Middle frontal gyrus (tissue), 1 donor: ENCODE data around the gene MCCC1.
"Not testable (repeated sequence)": the region's sequence is repeated elsewhere in the genome, so short reads cannot be mapped to it uniquely, and the experiment has no call there.

ENCODE experiments used
- DNase-seq: peaks from one replicate; pipeline ENCODE4 v3.0.0-alpha.2; 2015; ENCODE audit warnings: low spot score; ENCODE audit errors: extremely low spot score

The MCCC1 gene

DNA sequence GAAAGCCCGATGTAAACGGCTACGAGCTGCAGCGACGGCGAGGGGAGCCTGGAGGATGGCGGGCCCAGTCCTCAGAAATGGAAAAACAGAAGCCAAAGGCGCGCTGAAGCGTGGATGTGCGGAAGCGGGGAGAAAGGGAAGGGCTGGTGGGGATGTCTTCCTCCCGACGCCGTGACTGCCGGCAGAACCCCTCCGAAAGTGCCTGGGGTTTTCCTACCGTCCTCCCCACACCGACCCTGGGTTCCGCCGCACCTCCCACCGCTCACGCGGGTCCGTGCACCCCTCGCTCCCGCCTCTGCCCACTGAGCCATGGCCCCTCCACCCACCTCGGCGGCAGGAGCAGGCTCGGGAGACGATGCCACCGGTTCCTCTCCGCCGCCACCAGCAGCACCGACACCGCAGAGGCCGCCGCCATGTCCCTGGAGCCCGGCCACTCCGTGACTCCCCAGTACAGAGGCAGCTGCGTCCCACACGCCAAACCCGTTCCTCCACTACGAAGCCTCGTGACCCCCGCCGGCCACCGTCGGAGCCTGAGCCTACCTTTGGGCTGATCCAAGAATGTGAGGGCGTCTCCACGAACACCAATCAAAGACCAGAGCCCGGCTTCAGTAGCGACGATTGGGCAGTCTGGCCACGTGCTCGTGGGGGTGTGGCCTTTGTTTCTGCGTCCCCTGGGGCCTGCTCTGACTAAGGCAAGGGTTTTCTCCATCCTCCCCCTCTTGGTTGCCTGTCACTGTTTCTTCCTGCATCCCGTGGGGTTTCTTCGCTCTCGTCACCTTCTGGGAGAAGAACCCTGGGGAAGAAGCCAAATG, at the start of gene MCCC1:
Gene MCCC1 (minus strand): TSS at position 471 of the 812 bp plus-strand sequence. CDS start 56 bp downstream, at position 415.
- DNase-seq = peak; percentile 98

- DNase-seq = no peak
Observed at GRCh38 chr3:183148056-183148455, 48.8 kb upstream of the MCCC1 start.

- no peak for DNase-seq
Observed at GRCh38 chr3:183144363-183144762, 45.1 kb upstream of the MCCC1 start.

DNA sequence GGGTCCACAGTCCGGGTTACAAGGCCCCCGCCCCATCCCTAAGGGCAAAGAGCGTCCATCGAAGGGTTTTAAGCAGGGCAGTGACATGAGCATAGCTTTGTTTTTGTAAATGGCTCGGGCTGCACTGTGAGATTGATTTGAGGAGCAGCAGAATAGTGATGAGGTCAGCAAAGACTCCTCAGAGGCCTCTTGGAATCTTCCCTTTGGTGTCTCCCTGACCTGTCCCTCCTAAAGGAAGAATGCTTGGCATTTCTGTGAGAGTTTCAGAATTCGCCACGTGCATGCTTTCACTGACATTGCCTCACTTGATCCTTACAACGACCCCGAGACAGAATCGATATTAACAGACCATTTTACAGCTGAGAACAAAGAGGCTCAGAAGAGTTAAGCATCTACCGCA, 42.9 kb upstream of the MCCC1 start:
- no peak for DNase-seq

- DNase-seq = no peak
Observed at GRCh38 chr3:183134844-183135243, 35.5 kb upstream of the MCCC1 start.

DNA sequence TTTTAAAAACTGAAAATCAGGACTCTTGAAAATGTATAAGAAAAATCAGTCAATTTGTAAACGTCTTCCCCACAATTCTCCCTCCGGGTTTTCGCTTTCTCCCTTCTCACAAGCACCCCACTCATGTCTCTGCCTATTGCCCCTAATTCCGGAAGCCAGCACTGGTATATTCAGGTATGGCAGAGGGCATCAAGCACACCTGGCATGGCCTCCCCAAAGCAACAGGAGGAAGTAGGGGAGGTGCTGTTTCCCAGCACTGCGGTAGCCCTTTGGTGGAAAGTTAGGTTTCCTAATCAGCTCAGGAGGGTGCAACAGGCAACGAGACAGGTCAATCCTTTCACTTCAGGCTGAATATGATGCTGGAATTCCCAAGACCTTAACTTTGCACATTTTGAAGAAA, 33.1 kb upstream of the MCCC1 start:
- no peak for DNase-seq

DNA sequence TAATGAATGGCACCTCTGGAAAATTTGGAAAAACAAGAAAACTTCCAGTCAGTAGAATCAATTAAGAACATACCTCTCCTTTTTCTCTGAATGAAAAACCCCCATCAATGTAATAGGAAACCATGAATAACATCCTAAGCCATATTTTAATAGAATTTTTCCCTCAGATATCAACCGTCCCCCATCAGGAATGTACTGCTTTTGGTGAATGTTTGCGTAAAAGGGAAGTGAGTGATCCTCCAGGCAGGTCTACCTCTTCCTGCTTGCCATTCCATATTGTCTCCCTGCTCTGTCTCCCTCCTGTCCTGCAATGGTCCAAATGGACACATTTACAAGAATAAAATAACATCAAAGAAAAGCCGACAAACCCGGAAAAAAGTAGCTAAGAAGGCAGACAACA, 32.4 kb upstream of the MCCC1 start:
- DNase-seq = no peak

- no peak for DNase-seq
Observed at GRCh38 chr3:183131186-183131725, 32.0 kb upstream of the MCCC1 start.

DNA sequence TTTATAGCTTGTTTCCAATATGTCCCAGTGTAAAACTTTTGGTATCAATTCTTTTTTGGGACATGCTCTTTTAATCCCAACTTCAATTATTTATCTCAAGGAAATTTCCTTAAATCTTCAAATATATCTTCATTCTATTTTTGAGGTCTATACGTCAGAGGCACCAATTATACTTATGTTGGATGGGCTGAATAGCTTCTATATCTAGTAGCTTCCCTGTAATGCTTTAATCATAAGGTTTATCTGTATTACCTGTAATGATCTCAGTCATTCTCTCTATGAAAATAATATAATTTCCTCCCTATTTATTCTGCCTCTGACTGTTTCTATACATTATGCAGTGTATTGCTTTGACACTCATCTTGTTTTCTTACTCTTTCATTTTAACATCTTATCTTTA, 29.9 kb upstream of the MCCC1 start:
- no peak for DNase-seq

DNA sequence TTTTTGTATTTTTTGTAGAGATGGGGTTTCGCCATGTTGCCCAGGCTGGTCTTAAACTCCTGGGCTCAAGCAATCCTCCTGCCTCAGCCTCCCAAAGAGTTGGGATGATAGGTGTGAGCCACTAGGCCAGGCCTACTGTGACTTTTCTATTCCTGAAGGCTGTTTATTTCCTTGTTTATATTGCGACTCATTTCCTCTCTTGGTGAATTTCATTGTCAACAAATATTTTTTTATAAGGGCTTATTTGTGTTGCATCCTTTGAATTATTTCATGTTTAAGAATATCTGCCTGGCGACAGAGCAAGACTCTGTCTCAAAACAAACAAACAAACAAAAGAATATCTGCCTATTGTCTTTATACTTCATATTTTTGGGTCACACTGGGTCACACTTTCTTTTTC, 29.4 kb upstream of the MCCC1 start:
- DNase-seq = no peak

GRCh38 chr3:183123891-183124290, 24.6 kb upstream of the MCCC1 start:
- no peak for DNase-seq

DNA sequence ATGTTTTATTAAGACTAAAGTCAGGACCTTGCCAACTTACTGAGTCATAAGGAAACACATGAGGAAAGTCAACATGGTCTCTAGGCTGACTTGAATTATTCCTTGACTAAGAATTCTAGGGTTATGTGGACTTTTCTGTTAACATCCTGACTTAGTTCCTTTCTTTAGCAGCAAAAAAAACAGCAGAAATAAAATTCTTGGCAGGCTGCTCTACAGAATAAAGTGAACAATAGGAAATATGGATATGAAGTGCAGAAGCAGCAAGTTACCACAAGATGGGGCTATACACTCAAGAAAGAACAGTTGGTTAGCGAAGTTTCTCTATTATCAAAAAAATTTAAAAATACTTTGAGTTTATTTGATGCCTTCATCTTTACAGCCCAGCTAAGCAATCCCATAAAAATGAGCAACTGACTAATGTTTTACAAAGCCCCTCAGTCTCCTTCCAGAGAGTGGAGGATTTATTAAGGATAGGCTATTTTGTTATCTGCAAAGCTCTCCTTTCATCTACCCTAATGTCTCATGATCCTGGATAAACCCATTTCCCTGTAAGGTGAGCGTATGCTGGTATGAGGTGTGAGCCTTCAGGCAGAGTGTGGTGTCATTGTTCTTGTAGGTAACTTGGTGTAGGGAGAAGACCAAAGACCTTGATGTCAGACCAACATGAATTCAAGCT, 23.1 kb upstream of the MCCC1 start:
- DNase-seq = no peak

GRCh38 chr3:183120538-183121215, 21.4 kb upstream of the MCCC1 start:
- DNase-seq = no peak

- no peak for DNase-seq
Observed at GRCh38 chr3:183117056-183117455, 17.8 kb upstream of the MCCC1 start.

GRCh38 chr3:183116025-183116614, 16.8 kb upstream of the MCCC1 start:
- no peak for DNase-seq

- no peak for DNase-seq
Observed at GRCh38 chr3:183114384-183115178, 15.3 kb upstream of the MCCC1 start.

DNA sequence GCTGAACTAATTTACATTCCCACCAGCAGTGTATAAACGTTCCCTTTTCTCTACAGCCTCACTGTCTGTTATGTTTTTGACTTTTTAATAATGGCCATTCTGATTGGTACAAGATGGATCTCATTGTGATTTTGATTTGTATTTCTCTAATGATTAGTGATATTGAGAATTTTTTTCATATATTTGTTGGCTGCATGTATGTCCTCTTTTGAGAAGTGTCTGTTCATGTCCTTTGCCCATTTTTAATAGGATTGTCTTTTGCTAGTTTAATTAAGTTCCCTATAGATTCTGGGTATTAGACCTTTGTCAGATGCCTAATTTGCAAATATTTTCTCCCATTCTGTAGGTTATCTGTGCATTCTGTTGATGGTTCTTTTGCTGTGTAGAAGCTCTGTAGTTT, 10.6 kb upstream of the MCCC1 start:
- not testable (repeated sequence) for DNase-seq

- no peak for DNase-seq
Observed at GRCh38 chr3:183108470-183108869, 9.2 kb upstream of the MCCC1 start.

DNA sequence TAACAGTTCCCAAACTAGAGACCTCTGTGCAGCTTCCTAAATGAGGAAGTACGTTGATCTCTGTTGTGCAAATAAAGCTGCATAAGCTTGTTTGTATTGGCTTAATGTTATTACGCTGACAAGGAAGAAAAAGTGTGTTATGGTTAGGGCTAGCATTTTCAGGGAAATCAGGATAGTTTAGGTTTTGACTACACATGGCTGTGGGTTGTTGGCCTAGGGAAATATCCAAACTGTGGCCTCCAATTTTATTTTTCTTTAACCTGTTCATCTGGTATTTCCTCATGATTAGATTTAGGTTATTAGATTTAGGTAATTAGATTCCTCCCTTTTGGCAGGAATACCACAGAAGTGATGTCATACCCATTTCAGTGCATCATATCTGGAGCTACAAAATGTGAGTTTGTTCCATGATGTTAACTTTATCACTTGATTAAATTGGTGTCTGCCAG, 8.7 kb upstream of the MCCC1 start:
- DNase-seq = no peak

- not testable (repeated sequence) for DNase-seq
Observed at GRCh38 chr3:183107372-183107771, 8.1 kb upstream of the MCCC1 start.

DNA sequence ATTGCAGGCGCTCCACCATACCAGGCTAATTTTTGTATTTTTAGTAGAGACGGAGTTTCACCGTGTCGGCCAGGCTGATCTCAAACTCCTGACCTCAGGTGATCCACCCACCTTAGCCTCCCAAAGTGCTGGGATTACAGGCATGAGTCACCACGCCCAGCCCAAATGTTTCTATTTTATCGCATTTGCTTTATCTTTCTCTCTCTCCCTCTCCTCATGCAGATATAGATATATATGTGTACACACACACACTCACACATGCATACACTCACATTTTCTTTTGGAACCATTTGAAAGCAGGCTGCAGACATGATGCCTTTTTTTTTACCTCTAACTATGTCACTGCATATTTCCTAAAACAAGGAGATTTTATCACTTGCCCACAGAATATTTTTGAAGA, 7.3 kb upstream of the MCCC1 start:
- DNase-seq = no peak
